UCSD-AML1 (cell line): ENCODE measurements around the gene VPS13C.
"Not testable (repeated sequence)": the region's sequence is repeated elsewhere in the genome, so short reads cannot be mapped to it uniquely, and the experiment has no call there.

Experiments used
- DNase-seq: peaks from one replicate; lab custom pipeline; 2025; ENCODE audit not compliant: unreplicated experiment; lab: John Stamatoyannopoulos, UW

The VPS13C gene

GRCh38 chr15:62050115-62050514 is 10.1 kb downstream of the VPS13C start:
- DNase-seq = no peak

- DNase-seq = not testable (repeated sequence)
These were observed 12.0 kb downstream of the VPS13C start for GRCh38 chr15:62048254-62048653.

- DNase-seq = no peak
These were observed 12.9 kb downstream of the VPS13C start for GRCh38 chr15:62047282-62047827.

- no peak for DNase-seq
These were observed 14.0 kb downstream of the VPS13C start for GRCh38 chr15:62046078-62046743.

- DNase-seq = no peak
These were observed 24.9 kb downstream of the VPS13C start for GRCh38 chr15:62035256-62035924.

GRCh38 chr15:62027916-62028315 is 32.3 kb downstream of the VPS13C start:
- DNase-seq = no peak

- DNase-seq = no peak
These were observed 33.0 kb downstream of the VPS13C start for GRCh38 chr15:62027263-62027565.

- no peak for DNase-seq
These were observed 33.6 kb downstream of the VPS13C start for GRCh38 chr15:62026487-62027262.

GRCh38 chr15:62021991-62022600 is 38.2 kb downstream of the VPS13C start:
- DNase-seq = no peak

- no peak for DNase-seq
These were observed 39.6 kb downstream of the VPS13C start for GRCh38 chr15:62020576-62021160.

- DNase-seq = not testable (repeated sequence)
These were observed 54.9 kb downstream of the VPS13C start for GRCh38 chr15:62005354-62005753.

- DNase-seq = no peak
These were observed 62.5 kb downstream of the VPS13C start for GRCh38 chr15:61997786-61998185.

- DNase-seq = no peak
These were observed 64.1 kb downstream of the VPS13C start for GRCh38 chr15:61996056-61996635.

- DNase-seq = no peak
These were observed 66.0 kb downstream of the VPS13C start for GRCh38 chr15:61994216-61994615.

GRCh38 chr15:61992518-61992917 is 67.7 kb downstream of the VPS13C start:
- no peak for DNase-seq

GRCh38 chr15:61989667-61990066 is 70.6 kb downstream of the VPS13C start:
- DNase-seq = no peak

- DNase-seq = no peak
These were observed 72.4 kb downstream of the VPS13C start for GRCh38 chr15:61987824-61988223.

- DNase-seq = no peak
These were observed 77.2 kb downstream of the VPS13C start for GRCh38 chr15:61983081-61983480.

GRCh38 chr15:61978225-61978624 is 82.0 kb downstream of the VPS13C start:
- no peak for DNase-seq

- no peak for DNase-seq
These were observed 85.5 kb downstream of the VPS13C start for GRCh38 chr15:61974759-61975158.

GRCh38 chr15:61974118-61974517 is 86.1 kb downstream of the VPS13C start:
- no peak for DNase-seq
